Tibial artery (tissue), 4 donors: ENCODE measurements around the gene MYO5A.

ENCODE experiments used
- DNase-seq, 2 donors: peaks; one replicate each; pipeline ENCODE4 v3.0.0-alpha.2; 2019
- H3K27ac ChIP-seq, 2 donors: fragments of 200-600 bp; sonication (generic) in 1 of 2; 1 replicate in 1 of 2; 2 replicates in 1 of 2; pipeline ENCODE4 v1.5.1; 2018 to 2019; ENCODE audit warnings: mild to moderate bottlenecking in 1 of 2
- H3K27me3 ChIP-seq, 2 donors: fragments of 200-600 bp; sonication (generic) in 1 of 2; one replicate each; pipeline versions ENCODE4 v1.5.1 to v1.6.0; 2016 to 2019
- H3K36me3 ChIP-seq, 3 donors: fragments of 200-600 bp; sonication (generic) in 2 of 3; one replicate each; pipeline ENCODE4 v1.5.1; 2016 to 2019; ENCODE audit warnings: mild to moderate bottlenecking in 2 of 3
- H3K4me1 ChIP-seq, 4 donors: fragments of 200-600 bp; sonication (generic) in 2 of 4; 1 replicate in 3 of 4; 2 replicates in 1 of 4; pipeline ENCODE4 v1.5.1; 2016 to 2019
- H3K4me3 ChIP-seq, 2 donors: fragments of 200-600 bp; sonication (generic) in 1 of 2; 1 replicate in 1 of 2; 2 replicates in 1 of 2; pipeline ENCODE4 v1.5.1; 2018 to 2019; ENCODE audit warnings: mild to moderate bottlenecking in 2 of 2
- H3K9me3 ChIP-seq, 3 donors: fragments of 200-600 bp; sonication (generic) in 1 of 3; one replicate each; pipeline ENCODE4 v1.5.1; 2016 to 2019
- intact Hi-C: fragments of 100-400 bp; cut with DNase I; formaldehyde crosslinking; loops from one replicate; pipeline ENCODE4 v1.15.0; 2023; ENCODE audit warnings: low total_unique reads
- TF ChIP-seq, protein P1 (sequence below), 2 experiments: fragments of 200-600 bp in 1 of 2; fragments of 450-650 bp in 1 of 2; IDR thresholded peaks; one replicate each; pipeline ENCODE4 v1.5.1; 2017 to 2019; ENCODE audit warnings: antibody characterized with exemption in 2 of 2, mild to moderate bottlenecking in 1 of 2, moderate library complexity in 1 of 2

The MYO5A gene

DNA sequence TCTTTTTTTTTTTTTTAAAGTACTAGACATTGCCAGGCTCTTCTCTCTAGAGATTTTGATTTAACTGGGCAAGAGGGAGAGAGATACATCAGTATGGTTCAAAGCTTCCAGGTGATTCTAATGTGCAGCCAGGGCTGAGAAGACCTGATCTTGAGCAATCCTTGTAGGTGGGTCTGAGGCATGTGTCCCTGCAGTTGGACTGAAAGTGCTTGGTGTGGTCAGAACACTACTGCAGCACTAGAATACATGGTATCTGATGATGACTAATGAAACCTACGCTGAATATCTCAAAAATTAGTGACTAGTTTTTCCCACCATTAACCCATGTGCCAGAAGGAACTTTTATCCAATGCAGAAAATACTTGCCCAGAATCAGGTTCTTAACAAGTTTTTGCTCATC is 198.7 kb downstream of the MYO5A start:
- Histone ChIP-seq H3K9me3 (no peaks in the 10 kb centered on the region), H3K4me1 (no peaks in the 10 kb centered on the region), H3K27ac (no peak overlapping the region), H3K27me3 (no peaks in the 10 kb centered on the region), H3K4me3 (no peak overlapping the region), H3K36me3 (peaks cover 24 to 51% (median 46%) of the 10 kb centered on the region in 3 donors)
- DNase-seq: no peak
- intact Hi-C loops: no loop called here
- TF ChIP-seq, protein P1, sequence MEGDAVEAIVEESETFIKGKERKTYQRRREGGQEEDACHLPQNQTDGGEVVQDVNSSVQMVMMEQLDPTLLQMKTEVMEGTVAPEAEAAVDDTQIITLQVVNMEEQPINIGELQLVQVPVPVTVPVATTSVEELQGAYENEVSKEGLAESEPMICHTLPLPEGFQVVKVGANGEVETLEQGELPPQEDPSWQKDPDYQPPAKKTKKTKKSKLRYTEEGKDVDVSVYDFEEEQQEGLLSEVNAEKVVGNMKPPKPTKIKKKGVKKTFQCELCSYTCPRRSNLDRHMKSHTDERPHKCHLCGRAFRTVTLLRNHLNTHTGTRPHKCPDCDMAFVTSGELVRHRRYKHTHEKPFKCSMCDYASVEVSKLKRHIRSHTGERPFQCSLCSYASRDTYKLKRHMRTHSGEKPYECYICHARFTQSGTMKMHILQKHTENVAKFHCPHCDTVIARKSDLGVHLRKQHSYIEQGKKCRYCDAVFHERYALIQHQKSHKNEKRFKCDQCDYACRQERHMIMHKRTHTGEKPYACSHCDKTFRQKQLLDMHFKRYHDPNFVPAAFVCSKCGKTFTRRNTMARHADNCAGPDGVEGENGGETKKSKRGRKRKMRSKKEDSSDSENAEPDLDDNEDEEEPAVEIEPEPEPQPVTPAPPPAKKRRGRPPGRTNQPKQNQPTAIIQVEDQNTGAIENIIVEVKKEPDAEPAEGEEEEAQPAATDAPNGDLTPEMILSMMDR (IDR thresholded peaks at IDR 0.05): no peak

DNA sequence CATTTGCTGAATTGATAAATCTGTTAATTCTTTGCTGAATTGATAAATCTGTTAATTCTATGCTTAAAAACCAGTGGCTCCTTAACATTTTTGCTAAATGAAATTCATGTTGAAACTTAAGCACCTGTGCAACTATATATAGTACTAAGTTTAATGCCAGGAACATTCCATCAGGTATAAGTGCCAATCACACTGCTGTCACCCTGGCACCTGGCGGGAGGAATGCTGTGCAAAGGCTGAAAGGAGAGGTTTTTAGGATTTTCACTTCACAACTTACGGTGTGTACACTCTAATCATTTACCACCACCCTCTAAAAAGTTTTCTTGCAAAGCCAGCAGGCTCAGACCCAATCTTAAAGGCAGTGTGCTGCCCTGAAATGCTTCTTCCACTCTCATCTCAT is 199.5 kb downstream of the MYO5A start:
- H3K27me3 ChIP-seq: no peaks in the 10 kb centered on the region
- H3K9me3 ChIP-seq: no peaks in the 10 kb centered on the region
- no peaks in the 10 kb centered on the region for H3K4me1 ChIP-seq
- peaks cover 32 to 48% (median 48%) of the 10 kb centered on the region in 3 donors for H3K36me3 ChIP-seq
- no peak overlapping the region for H3K27ac ChIP-seq
- no peak for DNase-seq
- TF ChIP-seq, protein P1 (IDR thresholded peaks at IDR 0.05): no peak
- H3K4me3 ChIP-seq: no peak overlapping the region
- intact Hi-C loops: no loop called here

DNA sequence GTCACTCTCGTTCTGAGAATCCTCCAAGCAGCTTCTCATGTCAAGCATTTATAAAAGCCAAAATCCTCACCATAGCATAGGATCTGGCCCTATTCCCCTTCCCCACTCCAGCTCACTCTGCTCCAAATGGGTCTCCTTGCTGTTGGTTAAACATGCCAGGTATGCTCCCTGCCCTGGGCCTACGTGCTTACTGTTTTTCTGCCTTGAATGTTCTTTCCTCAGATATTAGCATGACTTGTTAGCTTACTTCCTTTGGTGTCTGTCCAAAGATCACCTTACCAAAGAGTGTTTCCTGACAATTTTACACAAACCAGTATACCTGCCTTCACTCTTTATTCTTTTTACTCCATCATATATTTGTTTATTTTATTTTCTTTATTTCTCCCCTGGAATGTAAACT is 200.0 kb downstream of the MYO5A start:
- no peak for DNase-seq
- H3K27me3 ChIP-seq: no peaks in the 10 kb centered on the region
- H3K9me3 ChIP-seq: no peaks in the 10 kb centered on the region
- H3K4me3 ChIP-seq: no peak overlapping the region
- peaks cover 33 to 48% (median 46%) of the 10 kb centered on the region in 3 donors for H3K36me3 ChIP-seq
- H3K27ac ChIP-seq: no peak overlapping the region
- TF ChIP-seq, protein P1 (IDR thresholded peaks at IDR 0.05): no peak
- intact Hi-C loops: no loop called here
- H3K4me1 ChIP-seq: no peaks in the 10 kb centered on the region

DNA sequence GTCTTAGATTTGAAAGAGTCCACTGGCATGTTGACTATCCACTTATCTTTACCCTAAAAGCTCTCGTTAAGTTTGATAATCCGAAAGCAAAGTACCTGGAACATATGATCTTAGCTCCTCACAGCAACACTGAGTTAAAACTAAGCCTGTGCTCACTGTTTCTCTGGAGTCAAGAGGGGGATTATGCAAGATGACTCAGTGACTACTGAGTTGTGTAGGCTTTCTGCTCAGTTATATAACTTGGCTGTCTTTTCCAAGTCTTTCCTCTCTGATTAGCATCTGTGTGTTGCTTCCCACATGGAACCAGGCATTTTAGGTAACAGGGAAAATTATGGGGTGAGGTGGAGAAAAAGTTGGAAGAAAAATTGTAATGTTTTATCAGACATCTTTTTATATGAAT is 201.9 kb downstream of the MYO5A start:
- intact Hi-C loops: no loop called here
- no peaks in the 10 kb centered on the region for H3K9me3 ChIP-seq
- H3K36me3 ChIP-seq: peaks cover 44 to 60% (median 53%) of the 10 kb centered on the region in 3 donors
- H3K27me3 ChIP-seq: no peaks in the 10 kb centered on the region
- no peak for DNase-seq
- TF ChIP-seq, protein P1 (IDR thresholded peaks at IDR 0.05): no peak
- H3K27ac ChIP-seq: no peak overlapping the region
- H3K4me3 ChIP-seq: no peak overlapping the region
- no peaks in the 10 kb centered on the region for H3K4me1 ChIP-seq

DNA sequence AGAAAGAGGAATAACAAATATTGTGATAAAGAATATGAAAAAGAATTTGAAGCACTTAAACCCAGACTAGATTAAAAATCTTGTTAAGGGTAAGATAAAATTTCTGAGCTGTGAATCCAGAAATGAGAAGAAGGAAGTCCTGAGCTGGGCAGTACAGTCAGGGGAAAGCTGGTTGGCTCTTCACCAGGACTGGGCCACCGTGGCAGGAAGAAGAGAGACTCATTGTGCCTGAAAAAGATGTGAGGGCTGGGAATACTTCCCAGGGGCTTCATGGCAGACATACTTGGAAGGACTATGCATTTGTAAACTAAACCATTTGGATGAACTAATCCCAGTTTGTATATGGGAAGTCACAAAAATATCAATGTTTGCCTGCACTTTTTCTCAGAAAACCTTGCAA is 204.6 kb downstream of the MYO5A start:
- no peak overlapping the region for H3K27ac ChIP-seq
- intact Hi-C loops: no loop called here
- H3K27me3 ChIP-seq: no peaks in the 10 kb centered on the region
- no peaks in the 10 kb centered on the region for H3K9me3 ChIP-seq
- DNase-seq: no peak
- peaks cover 53 to 76% (median 68%) of the 10 kb centered on the region in 3 donors for H3K36me3 ChIP-seq
- no peaks in the 10 kb centered on the region for H3K4me1 ChIP-seq
- TF ChIP-seq, protein P1 (IDR thresholded peaks at IDR 0.05): no peak
- no peak overlapping the region for H3K4me3 ChIP-seq
